ENCODE measurements around the gene RXRA.

Gene RXRA

GRCh38 chr9:134325813-134326723, at the start of gene RXRA:
RXRA (plus strand) TSS chr9:134326455; CDS start chr9:134326632, 177 bp downstream.
- peak; percentile 75 to 83 for DNase-seq

GRCh38 chr9:134278286-134278685, 48.0 kb upstream of the RXRA start:
- DNase-seq: no peak

DNA sequence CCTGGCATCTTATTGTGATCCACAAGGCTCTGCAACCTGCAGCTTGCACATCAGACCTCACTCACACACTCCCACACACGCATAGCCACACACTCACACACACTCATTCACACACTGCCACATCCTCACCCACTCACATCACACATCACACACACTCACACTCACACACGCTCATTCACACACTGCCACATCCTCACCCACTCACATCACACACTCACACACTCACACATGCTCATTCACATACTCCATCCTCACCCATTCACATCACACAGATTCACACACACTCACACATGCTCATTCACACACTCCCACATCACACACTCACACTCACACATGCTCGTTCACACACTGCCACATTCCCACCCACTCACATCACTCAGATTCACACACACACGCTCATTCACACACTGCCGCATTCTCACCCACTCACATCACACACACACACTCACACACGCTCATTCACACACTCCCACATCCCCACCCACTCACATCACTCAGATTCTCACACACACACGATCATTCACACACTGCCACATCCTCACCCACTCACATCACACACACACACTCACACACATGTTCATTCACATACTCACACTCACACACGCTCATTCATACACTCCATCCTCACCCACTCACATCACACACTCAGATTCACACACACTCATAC, 47.1 kb upstream of the RXRA start:
- DNase-seq: no peak

- no peak for DNase-seq
Observed at GRCh38 chr9:134282138-134282650, 44.1 kb upstream of the RXRA start.

DNA sequence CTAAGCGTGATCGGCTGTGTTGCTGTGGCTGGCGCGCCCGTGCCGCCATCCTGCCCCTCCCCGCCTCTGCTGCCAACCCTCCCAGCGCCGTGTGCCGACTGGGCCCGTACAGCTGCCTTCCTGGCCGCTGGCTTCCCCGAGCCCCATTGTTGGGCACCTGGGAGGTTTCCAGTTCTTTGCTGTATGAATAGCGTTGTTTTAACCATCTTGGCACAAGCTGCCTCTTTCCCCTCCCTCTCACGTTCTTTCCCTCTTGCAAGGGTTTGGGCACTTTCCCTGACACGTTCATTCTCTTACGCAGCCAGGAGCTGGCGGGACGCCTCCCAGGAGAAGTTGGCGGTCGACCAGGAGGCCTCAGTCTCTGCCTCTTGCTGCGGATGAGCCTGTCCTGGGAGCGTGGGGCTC, 43.1 kb upstream of the RXRA start:
- no peak for DNase-seq

- no peak for DNase-seq
Observed at GRCh38 chr9:134283692-134284265, 42.5 kb upstream of the RXRA start.

GRCh38 chr9:134284273-134284672, 42.0 kb upstream of the RXRA start:
- no peak for DNase-seq

DNA sequence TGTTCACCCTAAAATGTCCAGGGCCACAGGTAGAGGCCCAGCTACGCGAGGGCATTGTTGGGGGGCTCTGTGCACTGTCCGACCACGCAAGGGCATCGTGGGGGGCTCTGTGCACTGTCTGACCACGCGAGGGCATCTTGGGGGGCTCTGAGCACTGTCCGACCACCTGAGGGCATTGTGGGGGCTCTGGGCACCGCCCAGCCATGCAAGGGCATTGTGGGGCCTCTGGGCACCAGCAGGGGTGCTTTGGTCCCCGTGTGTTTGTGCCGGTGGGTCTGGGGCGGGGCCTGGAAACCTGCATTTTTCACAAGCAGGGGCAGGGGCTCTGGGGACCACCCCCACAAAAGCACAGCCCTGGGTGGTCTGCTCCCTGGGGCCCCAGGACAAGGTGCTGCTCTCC, 41.5 kb upstream of the RXRA start:
- no peak for DNase-seq

DNA sequence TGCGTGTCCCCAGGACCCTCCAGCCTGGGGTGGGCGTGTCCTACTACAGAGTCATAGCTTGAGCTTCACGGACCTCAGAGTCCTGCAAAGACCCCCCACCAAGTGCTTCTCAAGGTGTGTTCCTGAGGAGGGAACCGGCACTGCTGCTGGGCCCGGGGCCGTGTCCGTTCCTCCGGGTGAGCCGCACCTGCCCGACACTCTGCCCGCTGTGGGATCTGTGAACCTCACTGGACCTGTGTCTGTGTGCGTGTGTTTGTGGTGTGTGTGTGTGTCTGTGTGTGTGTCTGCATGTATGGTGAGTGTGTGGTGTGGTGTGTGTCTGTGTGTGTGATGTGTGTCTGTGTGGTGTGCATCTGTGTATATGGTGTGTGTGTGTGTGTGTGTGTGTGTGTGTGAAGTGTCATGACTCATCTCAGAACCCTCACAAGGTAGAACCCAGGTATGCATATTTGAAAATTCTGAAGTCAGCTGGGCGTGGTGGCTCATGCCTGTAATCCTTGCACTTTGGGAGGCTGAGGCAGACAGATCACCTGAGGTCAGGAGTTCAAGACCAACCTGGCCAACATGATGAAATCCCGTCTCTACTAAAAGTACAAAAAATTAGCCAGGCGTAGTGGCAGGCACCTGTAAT, 40.9 kb upstream of the RXRA start:
- no peak for DNase-seq

DNA sequence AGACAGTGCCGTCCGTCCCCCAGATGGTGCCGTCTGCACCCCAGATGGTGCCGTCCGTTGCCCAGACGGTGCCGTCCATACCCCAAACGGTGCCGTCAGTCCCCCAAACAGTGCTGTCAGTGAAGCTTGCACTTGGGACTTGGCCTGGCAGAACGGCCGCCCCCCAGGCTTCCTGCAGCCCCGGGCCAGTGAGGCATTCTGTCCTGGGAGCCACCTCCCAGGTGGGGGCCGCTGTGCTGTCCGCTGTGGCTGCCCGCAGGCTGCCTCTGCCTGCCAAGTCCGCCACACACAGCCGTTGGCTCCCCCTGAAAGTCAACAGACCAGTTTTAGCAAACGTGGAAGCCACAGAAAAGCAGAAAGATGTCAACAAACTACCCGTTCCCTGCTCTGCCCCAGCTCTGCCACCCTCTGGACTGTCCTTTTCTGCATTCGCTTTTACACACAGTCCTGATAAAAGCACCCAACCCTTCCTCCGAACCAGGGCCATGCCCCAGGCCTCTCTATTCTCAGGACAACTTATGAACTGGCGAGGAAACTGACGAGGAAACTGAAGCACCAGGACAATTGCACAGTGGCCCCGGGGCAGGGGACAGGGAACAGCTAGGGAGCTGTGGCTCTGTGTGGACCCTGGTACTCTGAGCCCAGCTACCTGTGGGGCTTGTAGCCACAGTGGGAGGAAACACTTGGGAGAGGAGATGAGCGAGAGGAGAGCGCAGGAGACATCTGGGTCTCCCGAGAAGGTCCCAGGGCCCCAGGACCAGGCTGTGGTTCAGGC, 39.6 kb upstream of the RXRA start:
- DNase-seq: no peak

- no peak for DNase-seq
Observed at GRCh38 chr9:134287591-134288491, 38.4 kb upstream of the RXRA start.

GRCh38 chr9:134288746-134289145, 37.5 kb upstream of the RXRA start:
- no peak for DNase-seq

DNA sequence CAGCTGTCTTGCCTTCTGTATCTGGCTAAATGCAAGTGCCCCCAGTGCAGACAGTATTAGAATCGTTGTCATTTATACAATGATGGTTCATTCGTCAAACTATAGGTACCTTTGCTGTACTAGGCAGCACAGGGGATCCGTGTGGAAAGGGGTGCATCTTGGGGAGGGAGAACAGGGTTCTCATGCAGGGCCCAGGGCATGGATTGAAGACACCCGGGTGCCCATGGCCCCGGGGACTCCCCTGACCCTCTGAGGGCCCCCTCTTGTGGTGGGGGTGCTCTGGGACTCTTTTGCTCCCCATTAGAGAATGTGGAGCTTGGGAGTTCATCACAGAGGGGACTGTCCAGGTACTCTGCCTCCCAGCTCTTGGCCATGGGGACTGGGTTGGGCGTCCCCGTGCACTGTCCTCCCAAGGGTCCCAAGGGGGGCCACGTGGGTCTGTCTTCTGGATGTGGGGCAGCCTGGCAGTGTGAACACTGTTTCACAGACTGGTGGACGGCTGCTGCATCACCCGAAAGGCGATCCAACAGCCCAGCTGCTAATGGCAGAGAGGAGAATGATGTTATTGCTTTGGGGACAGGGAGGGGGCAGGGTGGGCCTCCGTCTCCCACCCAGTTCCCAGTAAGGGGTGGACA, 36.9 kb upstream of the RXRA start:
- DNase-seq: no peak

- no peak for DNase-seq
Observed at GRCh38 chr9:134290603-134291451, 35.4 kb upstream of the RXRA start.

DNA sequence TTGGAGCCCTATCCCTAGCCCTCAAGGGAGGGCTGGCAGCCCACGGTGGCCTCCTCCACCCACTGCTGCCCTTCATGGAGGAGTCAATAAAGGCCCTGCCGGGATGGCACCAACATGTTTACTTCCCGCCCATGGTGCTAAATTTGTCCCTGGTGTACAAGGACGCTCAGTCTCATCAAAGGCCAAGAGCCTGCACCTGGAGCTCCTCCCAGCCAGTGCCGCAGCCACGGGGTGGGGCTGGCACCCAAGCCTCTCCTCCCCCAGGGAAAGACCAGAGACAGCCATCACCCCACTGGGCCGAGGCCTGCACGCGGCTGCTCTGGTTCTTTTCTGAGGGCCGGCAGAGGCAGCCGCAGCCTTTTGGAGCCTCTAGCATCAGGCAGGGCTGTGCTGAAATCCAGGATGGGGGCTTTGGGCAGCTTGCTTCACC, 34.8 kb upstream of the RXRA start:
- no peak for DNase-seq

DNA sequence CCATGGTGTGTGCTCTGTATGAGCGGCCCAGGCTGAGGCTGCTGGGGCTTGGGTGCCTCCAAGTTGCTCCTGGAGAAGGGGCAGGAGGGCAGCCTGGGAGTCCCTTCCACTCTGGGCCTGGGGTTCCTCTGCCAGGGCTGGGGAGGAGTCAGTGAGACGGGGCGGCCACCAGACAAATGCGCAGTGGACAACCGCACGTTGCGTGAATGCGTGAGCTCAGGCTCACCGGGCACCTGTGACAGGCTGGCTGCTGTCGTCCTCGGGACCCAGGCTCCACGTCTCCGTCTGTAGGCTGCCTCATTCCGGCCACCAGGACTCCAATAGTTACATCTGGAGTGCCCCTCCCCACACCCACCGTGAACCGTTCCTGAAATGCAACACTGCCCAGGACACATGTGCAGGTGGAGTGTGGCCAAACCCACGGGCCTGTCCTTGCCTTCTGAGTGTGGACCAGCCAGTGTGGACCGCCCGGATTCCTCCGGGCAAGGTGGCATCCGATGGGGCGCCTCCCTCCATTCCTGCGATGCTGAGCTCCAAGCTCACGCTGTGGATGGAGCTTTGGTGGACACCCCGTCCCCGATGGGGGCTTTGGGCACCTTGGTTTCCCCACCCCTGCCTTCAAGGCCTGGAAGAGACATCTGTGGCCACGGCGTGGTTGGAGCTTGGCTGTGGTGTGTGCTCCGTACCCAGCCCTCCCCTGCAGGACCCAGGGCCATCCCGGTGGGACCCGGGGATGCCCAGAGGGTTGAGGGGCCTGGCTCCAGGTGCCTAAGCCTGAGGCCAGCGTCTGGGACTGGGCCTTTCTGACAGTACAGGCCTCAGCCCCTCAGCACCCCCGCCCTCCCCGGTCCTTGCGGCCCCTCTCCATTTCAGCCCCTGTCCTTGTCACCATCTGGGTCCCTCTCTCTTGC, 34.0 kb upstream of the RXRA start:
- no peak for DNase-seq

- DNase-seq: no peak
Observed at GRCh38 chr9:134293031-134293521, 33.2 kb upstream of the RXRA start.

- no peak for DNase-seq
Observed at GRCh38 chr9:134293611-134294152, 32.6 kb upstream of the RXRA start.

Measured in CD4-positive, alpha-beta T cell treated with Interferon alpha-2 for 1 hour (primary cell).